GM12874 (cell line): ENCODE measurements around the gene TECTB.

Source experiments
- TF ChIP-seq, protein P1 (sequence below): IDR thresholded peaks from 2 replicates; pipeline ENCODE4 v1.5.1; 2011; ENCODE audit warnings: low read depth, mild to moderate bottlenecking, control low read depth, low read length, moderate library complexity; ENCODE audit not compliant: insufficient read depth

The TECTB gene

DNA sequence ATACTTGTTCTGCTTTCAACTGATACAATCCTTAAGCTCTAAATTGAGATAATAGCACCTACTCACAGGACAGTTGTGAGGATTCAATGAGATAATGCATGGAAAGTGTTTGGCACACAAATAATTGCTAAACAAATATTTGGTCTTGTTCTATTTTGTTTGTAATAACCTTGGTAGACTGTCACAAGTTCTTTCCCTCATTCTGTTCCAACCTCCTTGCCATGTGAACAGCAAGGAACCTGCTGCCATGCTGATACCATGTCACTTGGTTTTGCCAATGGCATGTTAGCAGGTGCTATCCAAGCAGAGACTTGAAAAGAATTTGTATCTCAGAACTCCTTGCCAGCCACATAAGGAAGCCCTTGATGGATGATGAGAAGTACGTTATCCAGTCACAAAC, 24.8 kb upstream of the TECTB start:
- TF ChIP-seq, protein P1, sequence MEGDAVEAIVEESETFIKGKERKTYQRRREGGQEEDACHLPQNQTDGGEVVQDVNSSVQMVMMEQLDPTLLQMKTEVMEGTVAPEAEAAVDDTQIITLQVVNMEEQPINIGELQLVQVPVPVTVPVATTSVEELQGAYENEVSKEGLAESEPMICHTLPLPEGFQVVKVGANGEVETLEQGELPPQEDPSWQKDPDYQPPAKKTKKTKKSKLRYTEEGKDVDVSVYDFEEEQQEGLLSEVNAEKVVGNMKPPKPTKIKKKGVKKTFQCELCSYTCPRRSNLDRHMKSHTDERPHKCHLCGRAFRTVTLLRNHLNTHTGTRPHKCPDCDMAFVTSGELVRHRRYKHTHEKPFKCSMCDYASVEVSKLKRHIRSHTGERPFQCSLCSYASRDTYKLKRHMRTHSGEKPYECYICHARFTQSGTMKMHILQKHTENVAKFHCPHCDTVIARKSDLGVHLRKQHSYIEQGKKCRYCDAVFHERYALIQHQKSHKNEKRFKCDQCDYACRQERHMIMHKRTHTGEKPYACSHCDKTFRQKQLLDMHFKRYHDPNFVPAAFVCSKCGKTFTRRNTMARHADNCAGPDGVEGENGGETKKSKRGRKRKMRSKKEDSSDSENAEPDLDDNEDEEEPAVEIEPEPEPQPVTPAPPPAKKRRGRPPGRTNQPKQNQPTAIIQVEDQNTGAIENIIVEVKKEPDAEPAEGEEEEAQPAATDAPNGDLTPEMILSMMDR, result no peak

GRCh38 chr10:112259688-112260087, 23.5 kb upstream of the TECTB start:
- TF ChIP-seq, protein P1, result no peak

DNA sequence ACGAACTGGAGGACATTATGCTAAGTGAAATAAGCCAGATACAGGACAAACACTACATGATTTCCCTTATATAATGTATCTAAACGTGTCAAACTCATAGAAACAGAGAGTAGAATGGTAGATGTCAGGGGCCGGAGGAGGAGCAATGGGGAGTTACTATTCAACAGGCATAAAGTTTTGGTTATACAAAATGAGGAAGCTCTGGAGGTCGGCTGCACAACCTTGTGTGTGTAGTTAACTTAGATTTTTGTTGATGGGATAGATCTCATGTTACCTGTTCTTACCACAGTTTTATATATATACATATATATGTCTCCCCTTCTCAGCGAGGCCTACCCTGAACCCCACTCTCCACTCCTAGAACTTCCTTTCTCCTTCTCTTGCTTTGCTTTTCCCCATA, 22.4 kb upstream of the TECTB start:
- TF ChIP-seq, protein P1, result no peak

- TF ChIP-seq, protein P1, result no peak
Measured at GRCh38 chr10:112261281-112261822, 21.8 kb upstream of the TECTB start.

DNA sequence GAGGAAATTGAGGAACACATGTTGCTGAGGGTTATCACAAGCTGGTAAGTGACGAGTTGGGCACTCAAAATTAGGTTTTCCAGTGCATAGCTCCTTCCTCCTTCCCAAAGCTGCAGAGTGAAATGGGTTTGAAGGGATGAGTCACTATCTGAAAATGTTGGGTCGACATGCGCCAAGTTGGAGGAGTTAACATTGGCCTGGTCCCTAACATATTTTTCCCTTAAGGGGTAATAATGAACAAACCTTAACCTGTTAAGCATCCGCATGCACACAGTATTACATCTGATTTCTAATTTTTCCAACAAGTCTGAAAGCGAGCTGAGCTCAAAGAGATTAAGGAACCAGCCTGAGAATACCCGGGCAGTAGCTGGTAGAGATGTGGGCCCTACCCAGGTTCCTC, 20.7 kb upstream of the TECTB start:
- TF ChIP-seq, protein P1, result no peak

DNA sequence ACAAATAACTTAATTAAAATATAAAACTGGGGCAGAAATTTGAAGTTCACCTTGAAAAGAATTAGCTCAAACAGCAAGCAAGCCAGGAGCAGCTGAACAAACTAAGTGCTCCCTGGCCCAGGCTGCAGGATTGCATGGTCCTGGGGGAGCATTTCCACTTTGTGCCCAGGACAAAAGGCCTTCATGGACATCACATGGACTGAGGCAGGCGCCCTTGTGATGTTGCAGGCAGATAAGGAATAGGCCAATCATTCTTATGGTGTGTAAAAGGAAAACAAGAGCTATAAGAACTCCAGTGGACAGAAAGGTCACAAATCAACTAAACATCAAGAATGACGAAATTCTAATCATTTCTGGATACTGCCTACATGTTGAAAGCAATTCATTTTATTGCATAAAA, 17.5 kb upstream of the TECTB start:
- TF ChIP-seq, protein P1, result no peak

- TF ChIP-seq, protein P1, result no peak
Measured at GRCh38 chr10:112269266-112269665, 13.9 kb upstream of the TECTB start.
